Progenitor cell of endocrine pancreas (in vitro differentiated cells): ENCODE data around the gene ABI1. TPM values are rescaled to one million over a fixed set of nuclear protein-coding genes. Genes with fewer than 3 reads are reported as not detected.

ENCODE experiments used
- DNase-seq: peaks from one replicate; pipeline ENCODE4 v3.0.0; 2021; ENCODE audit warnings: low spot score; ENCODE audit not compliant: unreplicated experiment
- H3K27ac Mint-ChIP-seq: 2 replicates; pipeline ENCODE4 v1.8.0; 2021; ENCODE audit warnings: mild to moderate bottlenecking, moderate library complexity, mixed read lengths
- H3K27me3 Mint-ChIP-seq: 2 replicates; pipeline ENCODE4 v1.8.0; 2021; ENCODE audit warnings: mixed read lengths
- H3K36me3 Mint-ChIP-seq: 2 replicates; pipeline ENCODE4 v1.8.0; 2022; ENCODE audit warnings: mixed read lengths; ENCODE audit not compliant: insufficient read depth
- H3K4me1 Mint-ChIP-seq: 2 replicates; pipeline ENCODE4 v1.8.0; 2021; ENCODE audit warnings: low read depth, mixed read lengths
- H3K4me3 Mint-ChIP-seq: 2 replicates; pipeline ENCODE4 v1.8.0; 2021; ENCODE audit warnings: low read depth, mild to moderate bottlenecking, moderate library complexity, mixed read lengths
- H3K9me3 Mint-ChIP-seq: 2 replicates; pipeline ENCODE4 v1.8.0; 2021; ENCODE audit warnings: low read depth, mixed read lengths
- CTCF ChIP-seq: fragments of 200-600 bp; sonication (generic); IDR thresholded peaks from one replicate; pipeline ENCODE4 v1.5.0; 2021; ENCODE audit warnings: antibody characterized with exemption, mild to moderate bottlenecking; ENCODE audit not compliant: unreplicated experiment
- total RNA-seq: library from RNA; stranded (reverse); gene quantifications from 2 replicates; pipeline ENCODE4 v1.2.1, GENCODE V29; 2021

The ABI1 gene
- total RNA-seq, 1 donor from 2014 or later, result 48.2 TPM

DNA sequence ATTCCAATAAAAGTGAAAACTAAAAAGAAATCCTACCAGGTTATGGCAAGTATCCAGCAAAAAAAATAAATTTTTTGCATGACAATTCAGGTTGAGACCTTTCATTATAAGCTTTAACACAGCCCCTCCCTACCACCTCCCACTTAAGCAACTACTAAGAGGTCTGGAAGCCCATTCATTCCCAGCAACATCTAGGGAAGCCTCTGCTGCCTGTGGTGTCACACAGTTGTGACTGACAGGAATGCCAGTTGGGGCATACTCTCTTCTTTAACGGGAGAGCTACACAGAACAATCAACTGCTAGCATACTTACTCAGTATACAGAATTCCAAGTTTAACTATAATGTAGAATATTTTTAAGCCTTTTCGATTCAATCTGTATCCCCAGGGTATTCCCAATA lies 27.8 kb downstream of the ABI1 start:
- Mint-ChIP-seq H3K36me3 (peaks cover 9% of the 10 kb centered on the region), H3K4me3 (no peak overlapping the region), H3K27ac (no peak overlapping the region), H3K4me1 (no peaks in the 10 kb centered on the region), H3K27me3 (no peaks in the 10 kb centered on the region), H3K9me3 (peaks cover 5% of the 10 kb centered on the region)
- no peak for DNase-seq
- TF ChIP-seq CTCF, result no peak

- Mint-ChIP-seq H3K4me3 (no peak overlapping the region), H3K9me3 (peaks cover 5% of the 10 kb centered on the region), H3K27me3 (no peaks in the 10 kb centered on the region), H3K27ac (no peak overlapping the region), H3K36me3 (peaks cover 9% of the 10 kb centered on the region), H3K4me1 (no peaks in the 10 kb centered on the region)
- DNase-seq, result no peak
- TF ChIP-seq CTCF, result no peak
Observed at GRCh38 chr10:26831936-26832335, 28.8 kb downstream of the ABI1 start.

DNA sequence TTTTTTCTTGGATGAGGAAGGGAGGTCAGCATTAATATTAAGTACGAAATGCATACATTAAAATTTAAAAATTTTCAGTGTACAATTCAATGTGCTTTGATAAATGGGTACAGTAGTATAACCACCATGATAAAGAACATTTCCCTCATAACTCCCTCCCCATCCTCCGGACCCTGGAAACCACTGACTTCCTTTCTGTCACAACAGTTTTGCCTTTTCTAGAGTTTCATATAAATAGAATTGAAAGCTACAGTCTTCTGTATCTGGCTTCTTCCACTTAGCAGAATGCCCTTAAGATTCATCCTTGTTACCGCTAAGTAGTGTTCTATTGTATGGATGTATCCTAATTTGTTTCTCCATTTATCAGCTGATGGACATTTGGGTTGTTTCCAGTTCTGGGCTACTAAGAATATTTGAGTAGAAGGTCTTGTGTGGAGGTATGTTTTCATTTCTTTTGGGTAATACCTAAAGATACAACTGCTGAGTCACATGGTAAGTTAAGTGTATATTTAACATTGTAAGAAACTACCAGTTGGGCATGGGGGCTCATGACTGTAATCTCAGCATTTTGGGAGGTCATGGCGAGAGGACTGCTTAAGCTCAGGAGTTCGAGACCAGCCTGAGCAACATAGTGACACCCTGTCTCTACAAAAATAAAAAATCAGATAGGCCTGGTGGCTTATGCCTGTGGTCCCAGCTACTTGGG lies 30.8 kb downstream of the ABI1 start:
- Mint-ChIP-seq H3K9me3 (peaks cover 5% of the 10 kb centered on the region), H3K4me3 (no peak overlapping the region), H3K27me3 (no peaks in the 10 kb centered on the region), H3K4me1 (no peaks in the 10 kb centered on the region), H3K36me3 (peaks cover 7% of the 10 kb centered on the region), H3K27ac (no peak overlapping the region)
- no peak for TF ChIP-seq CTCF
- DNase-seq, result no peak

DNA sequence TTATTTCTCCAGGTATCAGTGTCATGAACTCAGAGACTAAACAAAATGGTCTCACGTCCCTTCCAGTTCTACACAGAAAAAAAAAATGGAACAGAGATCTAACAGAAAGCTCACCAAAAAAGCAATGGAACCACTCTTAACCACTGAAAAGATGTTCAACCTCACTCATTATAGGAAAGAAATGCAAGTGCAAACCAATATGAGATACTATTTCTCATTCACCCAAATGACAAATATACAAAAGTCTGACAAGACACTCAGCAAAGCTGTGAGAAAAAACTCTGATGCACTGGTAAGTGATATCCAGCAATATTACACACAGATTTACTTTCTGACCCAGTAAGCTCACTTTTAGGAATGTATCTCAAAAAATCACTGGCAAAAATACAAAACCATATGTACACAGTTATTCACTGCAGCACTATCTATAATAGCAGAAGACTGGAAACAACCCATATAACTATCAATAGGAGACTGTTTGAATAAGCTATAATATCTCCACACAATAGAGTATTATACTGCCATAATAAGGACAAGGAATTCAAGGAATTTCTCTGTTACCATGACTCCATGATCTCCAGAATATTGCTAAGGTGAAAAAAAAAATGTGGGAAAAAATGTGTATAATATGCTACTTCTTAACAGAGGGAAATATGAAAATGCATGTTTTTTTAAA lies 36.6 kb downstream of the ABI1 start:
- peaks cover 7% of the 10 kb centered on the region for H3K36me3 Mint-ChIP-seq

More for the DNA sequence above, 36.6 kb downstream of the ABI1 start:
- Mint-ChIP-seq H3K4me1 (peaks cover 7% of the 10 kb centered on the region), H3K27me3 (no peaks in the 10 kb centered on the region), H3K4me3 (no peak overlapping the region), H3K27ac (no peak overlapping the region), H3K9me3 (peaks cover 3% of the 10 kb centered on the region)
- DNase-seq, result no peak
- no peak for TF ChIP-seq CTCF
